ENCODE data around the gene FUT2.

The FUT2 gene

DNA sequence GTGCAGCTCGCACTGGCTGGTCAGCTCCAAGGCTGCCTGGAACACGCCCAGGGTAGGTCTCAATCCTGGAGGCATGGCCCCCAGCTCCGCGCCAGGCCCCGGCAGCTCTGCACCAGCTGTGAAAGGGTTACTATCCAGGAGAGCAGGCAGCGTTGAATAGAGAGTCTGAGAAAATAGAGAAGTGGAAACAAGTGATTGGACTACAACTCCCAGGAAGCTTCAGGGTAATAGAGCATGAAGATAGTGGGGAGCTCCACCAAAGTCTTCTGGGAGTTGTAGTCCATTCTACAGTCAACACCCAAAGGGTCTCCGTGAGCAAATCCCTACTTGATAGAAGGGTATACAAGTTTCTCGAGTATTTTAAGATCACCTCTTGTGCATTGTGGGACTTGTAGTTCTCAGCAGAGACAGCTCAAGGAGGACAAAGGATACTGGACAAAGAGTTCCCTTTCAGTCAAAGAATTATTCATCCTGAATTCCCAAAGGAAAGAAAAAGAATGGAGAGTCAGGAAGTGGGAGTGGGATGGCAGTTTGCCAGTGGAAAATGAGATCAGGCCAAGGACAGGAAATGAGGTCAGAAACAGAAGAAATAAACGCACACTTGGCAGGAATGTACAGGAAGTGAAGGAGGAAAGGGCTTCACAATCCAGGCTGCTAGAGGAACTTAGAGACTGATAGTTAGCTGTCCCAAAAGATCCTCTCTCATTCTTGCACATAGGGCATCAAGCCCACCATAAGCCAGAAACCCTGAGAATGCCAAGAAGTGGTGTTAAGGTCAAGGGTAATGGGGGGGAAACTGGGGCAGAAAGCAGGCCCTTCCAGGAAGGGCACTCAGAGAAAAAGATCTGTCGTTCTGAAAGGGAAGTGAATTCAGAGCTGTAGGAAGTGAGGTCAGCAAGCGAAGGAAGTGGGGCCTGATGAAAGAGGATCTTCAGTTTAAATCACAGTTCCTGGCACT, 29.3 kb downstream of the FUT2 start:
- H3K4me3 ChIP-seq (ENCODE audit: low read depth, low read length): no peak overlapping the region
- TF ChIP-seq, protein P1, sequence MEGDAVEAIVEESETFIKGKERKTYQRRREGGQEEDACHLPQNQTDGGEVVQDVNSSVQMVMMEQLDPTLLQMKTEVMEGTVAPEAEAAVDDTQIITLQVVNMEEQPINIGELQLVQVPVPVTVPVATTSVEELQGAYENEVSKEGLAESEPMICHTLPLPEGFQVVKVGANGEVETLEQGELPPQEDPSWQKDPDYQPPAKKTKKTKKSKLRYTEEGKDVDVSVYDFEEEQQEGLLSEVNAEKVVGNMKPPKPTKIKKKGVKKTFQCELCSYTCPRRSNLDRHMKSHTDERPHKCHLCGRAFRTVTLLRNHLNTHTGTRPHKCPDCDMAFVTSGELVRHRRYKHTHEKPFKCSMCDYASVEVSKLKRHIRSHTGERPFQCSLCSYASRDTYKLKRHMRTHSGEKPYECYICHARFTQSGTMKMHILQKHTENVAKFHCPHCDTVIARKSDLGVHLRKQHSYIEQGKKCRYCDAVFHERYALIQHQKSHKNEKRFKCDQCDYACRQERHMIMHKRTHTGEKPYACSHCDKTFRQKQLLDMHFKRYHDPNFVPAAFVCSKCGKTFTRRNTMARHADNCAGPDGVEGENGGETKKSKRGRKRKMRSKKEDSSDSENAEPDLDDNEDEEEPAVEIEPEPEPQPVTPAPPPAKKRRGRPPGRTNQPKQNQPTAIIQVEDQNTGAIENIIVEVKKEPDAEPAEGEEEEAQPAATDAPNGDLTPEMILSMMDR (IDR thresholded peaks at IDR 0.05; ENCODE audit: low read depth, low read length): no peak

DNA sequence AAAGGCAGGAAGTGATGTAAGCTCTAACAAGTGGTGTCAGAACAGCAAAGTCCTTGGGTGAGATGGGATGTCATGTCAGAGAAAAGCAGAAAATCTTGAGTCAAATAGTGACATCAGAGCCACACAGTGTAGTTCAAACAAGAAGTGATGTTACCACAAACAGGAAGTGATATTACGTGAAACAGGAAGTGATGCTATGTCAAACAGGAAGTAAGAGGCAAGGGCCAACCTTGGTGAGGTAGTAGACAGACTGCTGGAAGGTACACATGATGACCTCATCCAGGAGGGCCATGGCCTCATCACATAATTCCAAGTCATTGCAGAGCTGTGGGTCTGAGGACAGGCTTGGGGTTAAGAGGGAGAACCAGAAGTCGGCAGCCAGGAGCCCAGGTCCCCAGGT, 30.8 kb downstream of the FUT2 start:
- TF ChIP-seq, protein P1 (IDR thresholded peaks at IDR 0.05; ENCODE audit: low read depth, low read length): no peak
- no peak overlapping the region for H3K4me3 ChIP-seq (ENCODE audit: low read depth, low read length)

DNA sequence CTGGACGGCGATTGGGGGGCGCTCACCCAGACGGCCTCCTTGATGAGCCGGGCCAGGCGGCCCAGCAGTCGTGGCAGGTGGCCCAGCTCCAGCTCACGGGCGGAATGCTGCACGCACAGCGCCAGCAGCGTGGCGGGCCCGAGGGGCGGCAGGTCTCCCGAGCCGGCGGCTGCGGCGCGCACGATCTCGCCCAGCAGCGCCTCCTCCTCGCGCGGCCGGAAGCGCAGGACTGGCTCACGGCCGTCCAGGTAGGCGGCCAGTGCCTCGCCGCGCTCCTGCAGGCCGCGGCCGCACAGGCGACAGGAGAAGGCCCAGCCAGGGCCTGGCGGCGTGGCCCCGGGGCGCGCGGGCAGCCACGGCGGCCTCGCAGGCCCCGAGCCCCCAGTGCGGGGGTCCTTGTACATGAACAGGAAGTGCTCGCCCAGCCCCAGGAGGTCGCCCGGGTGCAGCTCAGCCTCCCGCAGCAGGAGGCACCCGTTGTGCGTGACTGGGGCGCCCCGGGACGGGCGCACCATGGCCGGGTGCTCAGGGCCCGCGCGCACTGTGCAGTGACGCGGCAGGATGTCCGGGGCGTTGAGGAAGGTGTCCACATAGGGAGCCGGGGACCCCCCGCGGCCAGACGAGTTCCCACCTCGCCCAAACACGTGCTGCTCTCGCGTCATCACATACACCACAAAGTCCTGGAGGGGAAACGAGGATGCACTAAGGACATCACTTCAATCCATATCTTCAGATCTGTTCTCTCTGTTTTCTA, 33.3 kb downstream of the FUT2 start:
- H3K4me3 ChIP-seq (ENCODE audit: low read depth, low read length): no peak overlapping the region
- TF ChIP-seq, protein P1 (IDR thresholded peaks at IDR 0.05; ENCODE audit: low read depth, low read length): no peak

DNA sequence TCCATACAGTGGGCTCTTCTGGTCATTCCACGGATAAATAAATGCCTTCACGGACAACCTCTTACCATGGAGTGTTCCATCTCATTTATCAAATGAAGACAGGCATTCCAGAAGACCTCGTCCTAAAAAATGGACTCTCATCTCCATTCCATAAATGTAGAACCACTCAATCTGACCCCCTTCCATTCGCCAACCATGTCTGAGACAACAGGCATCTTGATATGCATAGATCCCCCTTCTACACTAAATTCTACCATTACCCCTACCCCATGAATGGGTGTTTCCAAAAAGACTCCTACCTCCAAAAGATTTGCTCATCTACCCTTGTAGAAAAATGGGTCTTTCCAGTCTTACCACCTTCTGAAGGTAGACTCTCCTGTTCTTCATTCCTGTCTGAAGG, 35.7 kb downstream of the FUT2 start:
- TF ChIP-seq, protein P1 (IDR thresholded peaks at IDR 0.05; ENCODE audit: low read depth, low read length): no peak
- no peak overlapping the region for H3K4me3 ChIP-seq (ENCODE audit: low read depth, low read length)

DNA sequence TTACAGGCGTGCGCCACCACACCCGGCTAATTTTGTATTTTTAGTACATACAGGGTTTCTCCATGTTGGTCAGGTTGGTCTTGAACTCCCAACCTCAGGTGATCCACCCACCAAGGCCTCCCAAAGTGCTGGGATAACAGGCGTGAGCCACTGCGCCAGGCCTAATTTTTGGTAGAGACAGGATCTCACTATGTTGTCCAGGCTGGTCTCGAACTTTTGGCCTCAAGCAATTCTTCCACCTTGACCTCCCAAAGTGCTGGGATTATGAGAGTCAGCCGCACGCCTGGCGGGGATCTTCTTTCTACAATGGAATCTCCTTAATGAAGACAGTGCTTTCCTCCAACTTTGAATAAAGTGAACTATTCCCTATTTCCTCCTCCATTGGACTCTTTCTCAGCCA, 38.9 kb downstream of the FUT2 start:
- TF ChIP-seq, protein P1 (IDR thresholded peaks at IDR 0.05; ENCODE audit: low read depth, low read length): no peak
- H3K4me3 ChIP-seq (ENCODE audit: low read depth, low read length): no peak overlapping the region

DNA sequence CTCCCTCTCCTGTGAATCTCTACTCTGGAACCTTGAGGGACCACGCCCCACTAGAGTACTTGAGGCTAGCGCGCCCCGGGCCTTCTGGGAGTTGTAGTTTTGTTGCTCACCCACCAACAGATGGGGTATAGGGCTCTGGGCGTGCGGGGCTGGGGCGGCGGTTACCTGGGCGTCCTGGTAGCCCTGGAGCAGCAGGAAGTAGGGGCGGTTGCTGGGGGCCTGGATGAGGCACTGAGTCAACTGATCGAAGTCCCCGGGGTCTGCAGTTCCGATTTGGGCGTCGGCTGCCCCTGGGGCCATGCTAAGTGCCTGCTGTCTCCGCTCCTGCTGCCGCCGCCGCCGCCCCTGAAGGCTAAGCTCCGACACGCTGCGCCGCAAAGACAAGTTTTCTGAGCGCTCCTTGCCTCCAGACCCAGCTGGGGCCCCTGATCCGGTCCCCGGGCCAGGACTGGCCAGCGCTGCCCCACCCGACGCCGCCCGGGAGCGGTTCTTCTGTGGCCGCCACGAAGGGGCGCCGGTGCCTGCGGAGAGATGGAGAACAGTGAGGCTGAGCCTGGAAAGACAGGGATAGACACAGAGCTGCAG, 39.4 kb downstream of the FUT2 start:
- H3K4me3 ChIP-seq (ENCODE audit: low read depth, low read length): no peak overlapping the region
- TF ChIP-seq, protein P1 (IDR thresholded peaks at IDR 0.05; ENCODE audit: low read depth, low read length): no peak

Measured in WI38 (cell line).